Activated CD4-positive, alpha-beta T cell treated with anti-CD3 and anti-CD28 coated beads, Interleukin-2, amount 50 U/mL, for 24 hours (primary cell): ENCODE results near the gene PYGO1.
"Not testable (repeated sequence)": the region's sequence is repeated elsewhere in the genome, so short reads cannot be mapped to it uniquely, and the experiment has no call there.

Source experiments
- DNase-seq, 2 donors: peaks; one replicate each; pipeline ENCODE4 v3.0.0-alpha.2; 2020; ENCODE audit warnings: low read depth in 1 of 2, low spot score in 1 of 2

Gene PYGO1

GRCh38 chr15:55507567-55507966 is 80.6 kb downstream of the PYGO1 start:
- DNase-seq: no peak

GRCh38 chr15:55505407-55505806 is 82.7 kb downstream of the PYGO1 start:
- not testable (repeated sequence) for DNase-seq

- DNase-seq: no peak
Observed at GRCh38 chr15:55499151-55499550, 89.0 kb downstream of the PYGO1 start.

- DNase-seq: peak; percentile 41 to 62
Observed at GRCh38 chr15:55498109-55498938, 89.8 kb downstream of the PYGO1 start.

GRCh38 chr15:55496716-55497115 is 91.4 kb downstream of the PYGO1 start:
- DNase-seq: no peak

- no peak for DNase-seq
Observed at GRCh38 chr15:55494931-55495330, 93.2 kb downstream of the PYGO1 start.

GRCh38 chr15:55488952-55489600 is 99.1 kb downstream of the PYGO1 start:
- DNase-seq: not testable (repeated sequence)
